Breast epithelium (tissue), 3 donors: ENCODE data around the gene FKBP8.

ENCODE experiments used
- POLR2A ChIP-seq: fragments of 450-650 bp; IDR thresholded peaks from one replicate; pipeline ENCODE4 v1.6.1; 2016; ENCODE audit warnings: antibody characterized with exemption, mild to moderate bottlenecking, moderate library complexity
- POLR2AphosphoS5 ChIP-seq, 3 donors: sonication (generic); formaldehyde crosslinking; IDR thresholded peaks; one replicate each; pipeline ENCODE4 v1.6.1; 2017; ENCODE audit warnings: antibody characterized with exemption in 3 of 3
- TF ChIP-seq, protein P1 (sequence below), 3 donors: fragments of 450-650 bp; IDR thresholded peaks; one replicate each; pipeline ENCODE4 v1.5.1; 2016 to 2017; ENCODE audit warnings: antibody characterized with exemption in 3 of 3, mild to moderate bottlenecking in 3 of 3, moderate library complexity in 3 of 3

DNA sequence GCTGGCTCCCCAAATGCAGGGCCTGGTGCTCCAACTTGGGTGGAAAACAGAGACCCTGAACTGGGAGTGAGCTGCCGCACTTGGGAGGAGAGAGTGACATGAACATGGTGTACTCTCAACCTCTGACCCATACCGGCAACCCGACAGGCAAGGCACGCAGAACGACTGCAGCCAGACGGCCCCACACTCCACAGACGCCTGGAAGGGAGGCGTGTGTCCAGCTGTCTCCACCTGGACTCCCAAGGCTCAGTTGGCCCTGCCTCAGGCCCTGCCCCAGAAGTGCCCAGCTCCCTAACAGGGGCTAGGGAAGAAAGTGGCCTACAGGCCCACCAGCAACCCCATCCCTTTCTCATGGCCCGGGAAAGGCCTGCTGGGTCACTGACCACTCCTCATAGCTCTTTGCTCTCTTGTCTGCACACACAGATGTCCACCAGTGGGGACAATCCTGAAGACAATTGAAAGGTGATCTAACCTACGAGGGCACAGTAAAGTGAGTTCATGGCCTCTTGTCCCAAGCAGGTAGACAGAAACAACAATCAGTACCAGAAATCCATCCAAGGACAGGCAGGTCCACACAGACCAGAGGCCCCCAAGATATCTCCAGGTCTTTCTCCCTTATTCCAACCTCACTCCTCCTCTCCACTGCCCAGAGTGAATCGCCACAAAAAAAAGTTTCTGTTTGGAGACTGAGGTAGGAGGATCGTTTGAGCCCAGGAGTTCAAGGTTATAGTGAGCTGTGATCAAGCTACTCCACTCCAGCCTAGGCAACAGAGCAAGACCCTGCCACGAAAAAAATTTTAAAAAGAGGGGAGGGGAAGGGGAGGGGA, 49.7 kb downstream of the FKBP8 start:
- TF ChIP-seq POLR2AphosphoS5 (IDR thresholded peaks at IDR 0.05) (no peak), POLR2A (no peak)
- TF ChIP-seq, protein P1, sequence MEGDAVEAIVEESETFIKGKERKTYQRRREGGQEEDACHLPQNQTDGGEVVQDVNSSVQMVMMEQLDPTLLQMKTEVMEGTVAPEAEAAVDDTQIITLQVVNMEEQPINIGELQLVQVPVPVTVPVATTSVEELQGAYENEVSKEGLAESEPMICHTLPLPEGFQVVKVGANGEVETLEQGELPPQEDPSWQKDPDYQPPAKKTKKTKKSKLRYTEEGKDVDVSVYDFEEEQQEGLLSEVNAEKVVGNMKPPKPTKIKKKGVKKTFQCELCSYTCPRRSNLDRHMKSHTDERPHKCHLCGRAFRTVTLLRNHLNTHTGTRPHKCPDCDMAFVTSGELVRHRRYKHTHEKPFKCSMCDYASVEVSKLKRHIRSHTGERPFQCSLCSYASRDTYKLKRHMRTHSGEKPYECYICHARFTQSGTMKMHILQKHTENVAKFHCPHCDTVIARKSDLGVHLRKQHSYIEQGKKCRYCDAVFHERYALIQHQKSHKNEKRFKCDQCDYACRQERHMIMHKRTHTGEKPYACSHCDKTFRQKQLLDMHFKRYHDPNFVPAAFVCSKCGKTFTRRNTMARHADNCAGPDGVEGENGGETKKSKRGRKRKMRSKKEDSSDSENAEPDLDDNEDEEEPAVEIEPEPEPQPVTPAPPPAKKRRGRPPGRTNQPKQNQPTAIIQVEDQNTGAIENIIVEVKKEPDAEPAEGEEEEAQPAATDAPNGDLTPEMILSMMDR (IDR thresholded peaks at IDR 0.05): no peak
